Neural progenitor cell (in vitro differentiated cells): ENCODE measurements around the gene RPUSD1.

Experiments used
- EZH2 ChIP-seq: fragments of 200-600 bp; sonication (generic); IDR thresholded peaks from 2 replicates; pipeline ENCODE4 v1.6.1; 2017; ENCODE audit warnings: antibody characterized with exemption, mild to moderate bottlenecking, moderate library complexity
- TF ChIP-seq, protein P1 (sequence below): fragments of 200-600 bp; sonication (generic); IDR thresholded peaks from 2 replicates; pipeline ENCODE4 v1.5.1; 2017; ENCODE audit warnings: antibody characterized with exemption, mild to moderate bottlenecking

DNA sequence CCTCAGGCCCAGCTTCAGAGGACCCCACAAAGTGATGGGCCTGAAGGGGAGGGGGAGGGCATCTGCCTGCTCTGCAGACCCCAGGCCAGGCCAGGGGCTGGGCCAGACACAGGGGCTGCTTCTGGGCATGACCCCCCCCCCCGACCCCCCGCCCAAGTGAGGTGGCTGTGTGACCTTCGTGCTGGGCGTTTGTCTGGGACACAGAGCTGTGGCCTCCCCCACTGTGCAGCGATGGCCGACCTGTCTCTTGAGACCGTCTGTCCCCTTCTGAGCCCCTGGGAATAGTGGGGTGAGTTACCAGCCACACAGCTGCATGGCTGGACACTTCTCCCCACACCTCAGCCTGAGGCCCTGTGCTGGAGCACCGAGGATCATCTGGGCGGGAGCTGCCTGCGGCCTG lies 47.2 kb upstream of the RPUSD1 start:
- TF ChIP-seq, protein P1, sequence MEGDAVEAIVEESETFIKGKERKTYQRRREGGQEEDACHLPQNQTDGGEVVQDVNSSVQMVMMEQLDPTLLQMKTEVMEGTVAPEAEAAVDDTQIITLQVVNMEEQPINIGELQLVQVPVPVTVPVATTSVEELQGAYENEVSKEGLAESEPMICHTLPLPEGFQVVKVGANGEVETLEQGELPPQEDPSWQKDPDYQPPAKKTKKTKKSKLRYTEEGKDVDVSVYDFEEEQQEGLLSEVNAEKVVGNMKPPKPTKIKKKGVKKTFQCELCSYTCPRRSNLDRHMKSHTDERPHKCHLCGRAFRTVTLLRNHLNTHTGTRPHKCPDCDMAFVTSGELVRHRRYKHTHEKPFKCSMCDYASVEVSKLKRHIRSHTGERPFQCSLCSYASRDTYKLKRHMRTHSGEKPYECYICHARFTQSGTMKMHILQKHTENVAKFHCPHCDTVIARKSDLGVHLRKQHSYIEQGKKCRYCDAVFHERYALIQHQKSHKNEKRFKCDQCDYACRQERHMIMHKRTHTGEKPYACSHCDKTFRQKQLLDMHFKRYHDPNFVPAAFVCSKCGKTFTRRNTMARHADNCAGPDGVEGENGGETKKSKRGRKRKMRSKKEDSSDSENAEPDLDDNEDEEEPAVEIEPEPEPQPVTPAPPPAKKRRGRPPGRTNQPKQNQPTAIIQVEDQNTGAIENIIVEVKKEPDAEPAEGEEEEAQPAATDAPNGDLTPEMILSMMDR: no peak
- TF ChIP-seq EZH2: no peak
